Tibial artery (tissue), 4 donors: ENCODE data around the gene NANOGP8.

Experiments
- DNase-seq, 2 donors: peaks; one replicate each; pipeline ENCODE4 v3.0.0-alpha.2; 2019
- H3K27ac ChIP-seq, 2 donors: fragments of 200-600 bp; sonication (generic) in 1 of 2; 1 replicate in 1 of 2; 2 replicates in 1 of 2; pipeline ENCODE4 v1.5.1; 2018 to 2019; ENCODE audit warnings: mild to moderate bottlenecking in 1 of 2
- H3K27me3 ChIP-seq, 2 donors: fragments of 200-600 bp; sonication (generic) in 1 of 2; one replicate each; pipeline versions ENCODE4 v1.5.1 to v1.6.0; 2016 to 2019
- H3K36me3 ChIP-seq, 3 donors: fragments of 200-600 bp; sonication (generic) in 2 of 3; one replicate each; pipeline ENCODE4 v1.5.1; 2016 to 2019; ENCODE audit warnings: mild to moderate bottlenecking in 2 of 3
- H3K4me1 ChIP-seq, 4 donors: fragments of 200-600 bp; sonication (generic) in 2 of 4; 1 replicate in 3 of 4; 2 replicates in 1 of 4; pipeline ENCODE4 v1.5.1; 2016 to 2019
- H3K4me3 ChIP-seq, 2 donors: fragments of 200-600 bp; sonication (generic) in 1 of 2; 1 replicate in 1 of 2; 2 replicates in 1 of 2; pipeline ENCODE4 v1.5.1; 2018 to 2019; ENCODE audit warnings: mild to moderate bottlenecking in 2 of 2
- H3K9me3 ChIP-seq, 3 donors: fragments of 200-600 bp; sonication (generic) in 1 of 3; one replicate each; pipeline ENCODE4 v1.5.1; 2016 to 2019
- CTCF ChIP-seq, 2 experiments: fragments of 200-600 bp in 1 of 2; fragments of 450-650 bp in 1 of 2; IDR thresholded peaks; one replicate each; pipeline ENCODE4 v1.5.1; 2017 to 2019; ENCODE audit warnings: antibody characterized with exemption in 2 of 2, mild to moderate bottlenecking in 1 of 2, moderate library complexity in 1 of 2
- intact Hi-C: fragments of 100-400 bp; cut with DNase I; formaldehyde crosslinking; loops from one replicate; pipeline ENCODE4 v1.15.0; 2023; ENCODE audit warnings: low total_unique reads

The NANOGP8 gene

GRCh38 chr15:35115155-35115725 lies 30.1 kb upstream of the NANOGP8 start:
- Histone ChIP-seq H3K27me3 (no peaks in the 10 kb centered on the region), H3K4me3 (no peak overlapping the region), H3K4me1 (no peaks in the 10 kb centered on the region), H3K9me3 (no peaks in the 10 kb centered on the region), H3K27ac (no peak overlapping the region), H3K36me3 (no peaks in the 10 kb centered on the region)
- intact Hi-C loops = no loop called here
- TF ChIP-seq CTCF (IDR thresholded peaks at IDR 0.05) = no peak
- DNase-seq = no peak

DNA sequence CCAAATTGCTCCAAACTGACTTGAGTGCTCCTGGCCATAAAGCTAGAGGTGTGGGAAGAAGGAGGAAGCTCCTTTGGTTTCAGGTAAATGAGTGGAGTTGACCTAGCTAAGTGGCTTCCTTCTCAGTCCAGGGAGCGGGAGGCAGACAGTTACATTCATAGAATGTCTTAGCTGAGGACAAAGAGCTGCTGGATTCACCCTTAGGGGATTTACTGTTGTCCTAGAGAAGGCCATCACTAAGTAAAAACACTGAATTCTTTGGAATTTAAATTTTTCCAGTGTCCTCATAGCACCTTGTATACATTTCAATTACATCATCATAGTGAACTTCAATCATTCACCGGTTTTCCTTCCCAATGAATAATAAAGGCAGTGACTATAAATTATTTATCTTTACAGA lies 27.3 kb upstream of the NANOGP8 start:
- Histone ChIP-seq H3K4me3 (no peak overlapping the region), H3K36me3 (no peaks in the 10 kb centered on the region), H3K9me3 (no peaks in the 10 kb centered on the region), H3K27ac (no peak overlapping the region), H3K27me3 (no peaks in the 10 kb centered on the region), H3K4me1 (no peaks in the 10 kb centered on the region)
- TF ChIP-seq CTCF (IDR thresholded peaks at IDR 0.05) = no peak
- intact Hi-C loops = no loop called here
- DNase-seq = no peak

GRCh38 chr15:35111861-35112260 lies 26.8 kb upstream of the NANOGP8 start:
- Histone ChIP-seq H3K27me3 (no peaks in the 10 kb centered on the region), H3K4me3 (no peak overlapping the region), H3K4me1 (no peaks in the 10 kb centered on the region), H3K9me3 (no peaks in the 10 kb centered on the region), H3K27ac (no peak overlapping the region), H3K36me3 (no peaks in the 10 kb centered on the region)
- no peak for DNase-seq
- intact Hi-C loops = no loop called here
- no peak for TF ChIP-seq CTCF (IDR thresholded peaks at IDR 0.05)

DNA sequence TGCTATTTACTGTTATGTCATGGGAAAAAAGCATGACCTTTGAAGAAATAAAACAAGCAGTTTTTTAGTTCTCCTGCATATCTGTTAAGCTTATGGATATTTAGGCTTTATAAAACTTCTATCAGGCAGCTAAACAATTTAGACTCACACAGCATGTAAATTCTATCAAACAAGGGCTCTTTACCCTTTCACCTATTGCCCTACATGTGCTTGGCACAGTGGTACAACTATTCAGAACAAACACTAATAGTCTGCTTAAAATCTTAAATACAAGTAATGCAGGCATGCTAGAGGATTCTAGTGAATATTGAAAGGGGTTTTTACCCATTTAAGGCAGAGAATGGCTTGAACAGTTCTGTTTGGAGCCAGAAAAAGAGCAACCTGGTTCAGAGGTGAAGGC lies 23.4 kb upstream of the NANOGP8 start:
- no peaks in the 10 kb centered on the region for H3K27me3 ChIP-seq
- intact Hi-C loops = no loop called here
- TF ChIP-seq CTCF (IDR thresholded peaks at IDR 0.05) = no peak
- H3K36me3 ChIP-seq = no peaks in the 10 kb centered on the region
- no peaks in the 10 kb centered on the region for H3K9me3 ChIP-seq
- DNase-seq = no peak
- H3K4me3 ChIP-seq = no peak overlapping the region
- H3K27ac ChIP-seq = no peak overlapping the region
- no peaks in the 10 kb centered on the region for H3K4me1 ChIP-seq

- no peaks in the 10 kb centered on the region for H3K36me3 ChIP-seq
- H3K27me3 ChIP-seq = no peaks in the 10 kb centered on the region
- no peaks in the 10 kb centered on the region for H3K9me3 ChIP-seq
- intact Hi-C loops = no loop called here
- no peak for DNase-seq
- no peak overlapping the region for H3K27ac ChIP-seq
- no peak overlapping the region for H3K4me3 ChIP-seq
- TF ChIP-seq CTCF (IDR thresholded peaks at IDR 0.05) = no peak
- H3K4me1 ChIP-seq = no peaks in the 10 kb centered on the region
Measured at GRCh38 chr15:35107561-35107960, 22.5 kb upstream of the NANOGP8 start.

- DNase-seq = no peak
- TF ChIP-seq CTCF (IDR thresholded peaks at IDR 0.05) = no peak
- Histone ChIP-seq H3K4me1 (no peaks in the 10 kb centered on the region), H3K27me3 (no peaks in the 10 kb centered on the region), H3K4me3 (no peak overlapping the region), H3K9me3 (no peaks in the 10 kb centered on the region), H3K27ac (no peak overlapping the region), H3K36me3 (no peaks in the 10 kb centered on the region)
- intact Hi-C loops = no loop called here
Measured at GRCh38 chr15:35107122-35107521, 22.0 kb upstream of the NANOGP8 start.
